ENCODE results near the gene DNMBP.
"Not testable (repeated sequence)": the region's sequence is repeated elsewhere in the genome, so short reads cannot be mapped to it uniquely, and the experiment has no call there.

The DNMBP gene

GRCh38 chr10:99926925-99927720 is 82.6 kb downstream of the DNMBP start:
- DNase-seq, result peak; percentile 68
- in situ Hi-C loops (cut with HindIII; ENCODE audit: low pct_ligation_motif_present, low pct_unique_long_range_greater_than_20kb, low sequenced_read_pairs), result no loop called here

- no peak for DNase-seq
- in situ Hi-C loops (cut with HindIII; ENCODE audit: low pct_ligation_motif_present, low pct_unique_long_range_greater_than_20kb, low sequenced_read_pairs), result no loop called here
These were observed 85.1 kb downstream of the DNMBP start for GRCh38 chr10:99924451-99925255.

- in situ Hi-C loops (cut with HindIII; ENCODE audit: low pct_ligation_motif_present, low pct_unique_long_range_greater_than_20kb, low sequenced_read_pairs), result no loop called here
- no peak for DNase-seq
These were observed 87.8 kb downstream of the DNMBP start for GRCh38 chr10:99921948-99922347.

GRCh38 chr10:99920901-99921300 is 88.8 kb downstream of the DNMBP start:
- in situ Hi-C loops (cut with HindIII; ENCODE audit: low pct_ligation_motif_present, low pct_unique_long_range_greater_than_20kb, low sequenced_read_pairs), result no loop called here
- peak; percentile 9 for DNase-seq

GRCh38 chr10:99920486-99920885 is 89.3 kb downstream of the DNMBP start:
- in situ Hi-C loops (cut with HindIII; ENCODE audit: low pct_ligation_motif_present, low pct_unique_long_range_greater_than_20kb, low sequenced_read_pairs), result no loop called here

GRCh38 chr10:99917963-99918825 is 91.6 kb downstream of the DNMBP start:
- DNase-seq, result peak; percentile 24
- in situ Hi-C loops (cut with HindIII; ENCODE audit: low pct_ligation_motif_present, low pct_unique_long_range_greater_than_20kb, low sequenced_read_pairs), result no loop called here

More at GRCh38 chr10:99920486-99920885, 89.3 kb downstream of the DNMBP start:
- no peak for DNase-seq

GRCh38 chr10:99916776-99917175 is 93.0 kb downstream of the DNMBP start:
- in situ Hi-C loops (cut with HindIII; ENCODE audit: low pct_ligation_motif_present, low pct_unique_long_range_greater_than_20kb, low sequenced_read_pairs), result no loop called here
- no peak for DNase-seq

- DNase-seq, result no peak
- in situ Hi-C loops (cut with HindIII; ENCODE audit: low pct_ligation_motif_present, low pct_unique_long_range_greater_than_20kb, low sequenced_read_pairs), result no loop called here
These were observed 94.3 kb downstream of the DNMBP start for GRCh38 chr10:99915414-99915813.

GRCh38 chr10:99914236-99914635 is 95.5 kb downstream of the DNMBP start:
- in situ Hi-C loops (cut with HindIII; ENCODE audit: low pct_ligation_motif_present, low pct_unique_long_range_greater_than_20kb, low sequenced_read_pairs), result no loop called here
- no peak for DNase-seq

GRCh38 chr10:99913831-99914235 is 95.9 kb downstream of the DNMBP start:
- no peak for DNase-seq
- in situ Hi-C loops (cut with HindIII; ENCODE audit: low pct_ligation_motif_present, low pct_unique_long_range_greater_than_20kb, low sequenced_read_pairs), result no loop called here

- in situ Hi-C loops (cut with HindIII; ENCODE audit: low pct_ligation_motif_present, low pct_unique_long_range_greater_than_20kb, low sequenced_read_pairs), result no loop called here
- no peak for DNase-seq
These were observed 97.7 kb downstream of the DNMBP start for GRCh38 chr10:99912041-99912440.

GRCh38 chr10:99908512-99908911 is 101.2 kb downstream of the DNMBP start:
- in situ Hi-C loops (cut with HindIII; ENCODE audit: low pct_ligation_motif_present, low pct_unique_long_range_greater_than_20kb, low sequenced_read_pairs), result no loop called here
- DNase-seq, result no peak

GRCh38 chr10:99906470-99906869 is 103.3 kb downstream of the DNMBP start:
- peak; percentile 76 for DNase-seq
- in situ Hi-C loops (cut with HindIII; ENCODE audit: low pct_ligation_motif_present, low pct_unique_long_range_greater_than_20kb, low sequenced_read_pairs), result no loop called here

GRCh38 chr10:99905971-99906370 is 103.8 kb downstream of the DNMBP start:
- in situ Hi-C loops (cut with HindIII; ENCODE audit: low pct_ligation_motif_present, low pct_unique_long_range_greater_than_20kb, low sequenced_read_pairs), result no loop called here
- no peak for DNase-seq

GRCh38 chr10:99895867-99896266 is 113.9 kb downstream of the DNMBP start:
- in situ Hi-C loops (cut with HindIII; ENCODE audit: low pct_ligation_motif_present, low pct_unique_long_range_greater_than_20kb, low sequenced_read_pairs), result no loop called here
- DNase-seq, result no peak

GRCh38 chr10:99895066-99895465 is 114.7 kb downstream of the DNMBP start:
- in situ Hi-C loops (cut with HindIII; ENCODE audit: low pct_ligation_motif_present, low pct_unique_long_range_greater_than_20kb, low sequenced_read_pairs); DNase-seq: not testable (repeated sequence)

GRCh38 chr10:99894613-99895012 is 115.1 kb downstream of the DNMBP start:
- DNase-seq, result no peak
- in situ Hi-C loops (cut with HindIII; ENCODE audit: low pct_ligation_motif_present, low pct_unique_long_range_greater_than_20kb, low sequenced_read_pairs), result no loop called here

GRCh38 chr10:99888622-99889021 is 121.1 kb downstream of the DNMBP start:
- in situ Hi-C loops (cut with HindIII; ENCODE audit: low pct_ligation_motif_present, low pct_unique_long_range_greater_than_20kb, low sequenced_read_pairs), result no loop called here

GRCh38 chr10:99883523-99883922 is 126.2 kb downstream of the DNMBP start:
- no peak for DNase-seq
- in situ Hi-C loops (cut with HindIII; ENCODE audit: low pct_ligation_motif_present, low pct_unique_long_range_greater_than_20kb, low sequenced_read_pairs), result no loop called here

More at GRCh38 chr10:99888622-99889021, 121.1 kb downstream of the DNMBP start:
- DNase-seq, result no peak

Data from ACHN (cell line).